HepG2 (cell line): ENCODE measurements around the gene OR51E2. TPM values are rescaled to one million over a fixed set of nuclear protein-coding genes. Genes with fewer than 3 reads are reported as not detected.

Experiments used
- ATAC-seq: fragments of 200-7000 bp; cut with Tn5 transposase; 3 replicates; pipeline ENCODE4 v1.9.1; 2020; ENCODE audit warnings: mild to moderate bottlenecking, moderate library complexity
- BruUV-seq: library from RNA; stranded (reverse); fragments of 400-500 nt; replicated peaks from 2 replicates; lab custom pipeline; 2021; lab: Mats Ljungman, UMichigan
- CTCF ChIA-PET: fragments of 300-600 bp; formaldehyde crosslinking; extraction: SDS; loops from one replicate; lab custom pipeline; 2021; ENCODE audit warnings: low total read pairs, inconsistent platforms, low intra/inter-chr PET ratio; lab: Yijun Ruan, JAX
- POLR2A ChIA-PET: fragments of 350-600 bp; sonication (Branson Sonifier 250); formaldehyde crosslinking; loops from one replicate; lab custom pipeline; 2020; ENCODE audit warnings: antibody characterized with exemption, inconsistent platforms; lab: Yijun Ruan, JAX
- DNase-seq: peaks from one replicate; pipeline ENCODE4 v3.0.0-alpha.2; 2015; ENCODE audit warnings: low spot score
- FAIRE-seq: peaks from 3 replicates; lab custom pipeline; 2011; peaks lifted over from hg19 to GRCh38; lab: Jason Lieb, UNC
- H2AFZ ChIP-seq: one replicate; pipeline ENCODE4 v1.6.1; 2011; ENCODE audit warnings: low read length, inconsistent platforms
- H3K27ac ChIP-seq: fragments of 300-600 bp; 3 replicates; pipeline ENCODE4 v1.8.0; 2011; ENCODE audit warnings: mixed run types, mild to moderate bottlenecking, mixed read lengths, low read length, inconsistent platforms; ENCODE audit not compliant: insufficient read depth; ENCODE audit errors: extremely low read length
- H3K27me3 ChIP-seq, 2 experiments: fragments of 200-600 bp in 1 of 2; 2 replicates in 1 of 2; 3 replicates in 1 of 2; pipeline versions ENCODE4 v1.6.0 to v1.8.0; 2011; ENCODE audit warnings: low read length in 2 of 2, mild to moderate bottlenecking in 2 of 2, moderate library complexity in 2 of 2, inconsistent platforms in 1 of 2; ENCODE audit not compliant: insufficient read depth in 2 of 2, control insufficient read depth in 1 of 2
- H3K36me3 ChIP-seq, 2 experiments: fragments of 200-600 bp in 1 of 2; replicated peaks in 1 of 2; 2 replicates in 1 of 2; 3 replicates in 1 of 2; pipeline versions ENCODE4 v1.5.1 to v1.8.0; 2011; ENCODE audit warnings: low read length in 2 of 2, inconsistent platforms in 1 of 2; ENCODE audit not compliant: insufficient read depth in 2 of 2, control insufficient read depth in 1 of 2
- H3K4me1 ChIP-seq: 2 replicates; pipeline ENCODE4 v1.5.1; 2012; ENCODE audit warnings: low read length, inconsistent platforms; ENCODE audit not compliant: insufficient read depth
- H3K4me2 ChIP-seq: 2 replicates; pipeline ENCODE4 v1.6.0; 2011; ENCODE audit warnings: low read depth, low read length, inconsistent platforms
- H3K4me3 ChIP-seq, 3 experiments: fragments of 200-600 bp in 1 of 3; sonication (generic), shearing (Covaris generic) in 1 of 3; replicated peaks in 1 of 3; 2 replicates each; pipeline ENCODE4 v1.5.1; 2011 to 2016; ENCODE audit warnings: low read length in 3 of 3, inconsistent platforms in 2 of 3, low read depth in 2 of 3, mild to moderate bottlenecking in 2 of 3, control low read depth in 1 of 3, mixed read lengths in 1 of 3; ENCODE audit not compliant: insufficient read depth in 1 of 3
- H3K79me2 ChIP-seq: one replicate; pipeline ENCODE4 v1.6.1; 2011; ENCODE audit warnings: low read length, inconsistent platforms; ENCODE audit not compliant: insufficient read depth
- H3K9ac ChIP-seq: 2 replicates; pipeline ENCODE4 v1.6.0; 2011; ENCODE audit warnings: mild to moderate bottlenecking, low read depth, low read length, inconsistent platforms; ENCODE audit not compliant: insufficient read depth
- H3K9me3 ChIP-seq: 2 replicates; pipeline ENCODE4 v1.5.1; 2012; ENCODE audit warnings: mild to moderate bottlenecking, low read length
- H4K20me1 ChIP-seq: 2 replicates; pipeline ENCODE4 v1.6.0; 2011; ENCODE audit warnings: inconsistent platforms, mild to moderate bottlenecking, low read length, moderate library complexity; ENCODE audit not compliant: insufficient read depth
- AHR ChIP-seq: IDR thresholded peaks from 2 replicates; pipeline ENCODE4 v1.6.1; 2018; ENCODE audit warnings: missing genetic modification reagents, missing compliant biosample characterization
- ATF6 ChIP-seq: sonication (generic); formaldehyde crosslinking; conservative IDR thresholded peaks from 2 replicates; pipeline ENCODE4 v1.4.0; 2020; ENCODE audit warnings: missing genetic modification reagents
- GATA4 ChIP-seq: sonication (generic); IDR thresholded peaks from 2 replicates; pipeline ENCODE4 v1.6.1; 2016; ENCODE audit warnings: antibody characterized with exemption, low read depth, borderline replicate concordance
- SOX5 ChIP-seq: IDR thresholded peaks from 2 replicates; pipeline ENCODE4 v1.6.1; 2016; ENCODE audit warnings: borderline replicate concordance
- ZNF44 ChIP-seq: sonication (generic); formaldehyde crosslinking; IDR thresholded peaks from 2 replicates; pipeline ENCODE4 v1.5.1; 2020; ENCODE audit warnings: mild to moderate bottlenecking, missing genetic modification reagents
- ZSCAN5A ChIP-seq: sonication (generic); formaldehyde crosslinking; IDR thresholded peaks from 2 replicates; pipeline ENCODE4 v1.8.0; 2022; ENCODE audit warnings: mild to moderate bottlenecking, missing genetic modification reagents, borderline replicate concordance
- WGBS: methylation state at CpG from one replicate; pipeline ENCODE4 v1.1.6; 2017; ENCODE audit warnings: low lambda C conversion rate; 5-methylcytosine and 5-hydroxymethylcytosine counted together
- in situ Hi-C: cut with HindIII; loops from 2 replicates; pipeline ENCODE4 v1.10.0; 2017; ENCODE audit warnings: low pct_unique_long_range_greater_than_20kb; ENCODE audit not compliant: extremely low pct_ligation_motif_present
- intact Hi-C: fragments of 100-400 bp; cut with micrococcal nuclease; formaldehyde crosslinking; loops from one replicate; pipeline ENCODE4 v1.10.0; 2022; ENCODE audit not compliant: unreplicated experiment
- polyA plus RNA-seq, 8 experiments: library from polyadenylated mRNA; depleted of rRNA in 3 of 8; stranded (reverse) in 7 of 8; unstranded in 1 of 8; fragments of >200 nt; fragmentation: Illumina TruSeq in 4 of 8; extraction: Trizol in 4 of 8; gene quantifications; 2 replicates each; pipeline versions ENCODE4 v1.2.1 to v1.2.3, GENCODE V29; 2011 to 2016; ENCODE audit warnings: low read depth in 4 of 8, missing spikeins in 1 of 8, mixed read lengths in 1 of 8; ENCODE audit not compliant: insufficient read depth in 1 of 8
- total RNA-seq, 5 experiments: library from RNA; depleted of rRNA; stranded (reverse); fragments of >200 nt; fragmentation: Illumina TruSeq; extraction: Trizol; gene quantifications; 2 replicates each; pipeline ENCODE4 v1.2.3, GENCODE V29; 2016; ENCODE audit warnings: low read depth in 1 of 5
- TF ChIP-seq, protein P1 (sequence below): sonication (generic); formaldehyde crosslinking; IDR thresholded peaks from 2 replicates; pipeline ENCODE4 v1.8.1; 2022; ENCODE audit warnings: mild to moderate bottlenecking, missing genetic modification reagents
- TF ChIP-seq, protein P2 (sequence below): sonication (generic); formaldehyde crosslinking; conservative IDR thresholded peaks from 2 replicates; pipeline ENCODE4 v1.4.0; 2020; ENCODE audit warnings: mild to moderate bottlenecking, missing genetic modification reagents, moderate library complexity
- TF ChIP-seq, protein P3 (sequence below): sonication (generic); formaldehyde crosslinking; IDR thresholded peaks from 2 replicates; pipeline ENCODE4 v1.5.0; 2020; ENCODE audit warnings: mild to moderate bottlenecking, missing genetic modification reagents, borderline replicate concordance

The OR51E2 gene
- total and polyA plus RNA-seq, 2 of the 13 experiments (the other 11 are each of a cell fraction or from before 2014, with no cell fraction given) = not detected

- no peak for TF ChIP-seq AHR (CRISPR knock-in tag)
Measured at GRCh38 chr11:4677948-4678347, 19.7 kb downstream of the OR51E2 start (continued).

DNA sequence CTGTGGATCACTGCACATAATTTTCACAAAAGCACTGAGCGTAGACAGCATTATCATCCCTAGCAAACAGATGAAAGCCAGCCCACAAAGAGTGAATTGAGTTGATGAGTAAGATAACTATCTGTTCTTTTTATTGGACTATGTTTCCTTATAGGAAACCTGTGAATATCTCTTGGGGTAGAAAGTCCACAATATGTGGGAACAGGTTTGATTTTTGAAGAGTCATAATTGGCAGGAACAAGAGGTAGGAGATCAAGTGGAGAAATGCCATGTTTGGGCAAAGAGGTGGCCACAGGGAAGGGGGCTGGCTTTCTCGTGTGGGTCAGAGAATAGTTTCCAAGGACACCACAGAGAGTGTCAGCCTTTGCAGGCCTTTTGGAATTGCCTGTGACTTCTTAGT, 23.9 kb downstream of the OR51E2 start:
- H3K4me3 ChIP-seq = no peak overlapping the region
- no peaks in the 10 kb centered on the region for H3K36me3 ChIP-seq
- POLR2A ChIA-PET = no interaction called here
- CTCF ChIA-PET = no interaction called here
- no peak overlapping the region for H3K9ac ChIP-seq
- in situ Hi-C loops = no loop called here
- no peak overlapping the region for H3K4me2 ChIP-seq
- FAIRE-seq (no peak), DNase-seq (no peak), ATAC-seq (no peak)
- H4K20me1 ChIP-seq = no peaks in the 10 kb centered on the region
- H3K9me3 ChIP-seq = no peaks in the 10 kb centered on the region
- H3K27ac ChIP-seq = no peak overlapping the region
- H3K79me2 ChIP-seq = no peaks in the 10 kb centered on the region
- intact Hi-C loops = no loop called here
- WGBS = 0% methylated on average over 2 of the region's 2 CpGs
- no peaks in the 10 kb centered on the region for H3K4me1 ChIP-seq
- BruUV-seq = no TSS peak
- no peak overlapping the region for H2AFZ ChIP-seq
- H3K27me3 ChIP-seq = peaks cover 0 to 7% of the 10 kb centered on the region in 2 experiments; a peak in 2 of 5 replicates
- TF ChIP-seq, protein P1, sequence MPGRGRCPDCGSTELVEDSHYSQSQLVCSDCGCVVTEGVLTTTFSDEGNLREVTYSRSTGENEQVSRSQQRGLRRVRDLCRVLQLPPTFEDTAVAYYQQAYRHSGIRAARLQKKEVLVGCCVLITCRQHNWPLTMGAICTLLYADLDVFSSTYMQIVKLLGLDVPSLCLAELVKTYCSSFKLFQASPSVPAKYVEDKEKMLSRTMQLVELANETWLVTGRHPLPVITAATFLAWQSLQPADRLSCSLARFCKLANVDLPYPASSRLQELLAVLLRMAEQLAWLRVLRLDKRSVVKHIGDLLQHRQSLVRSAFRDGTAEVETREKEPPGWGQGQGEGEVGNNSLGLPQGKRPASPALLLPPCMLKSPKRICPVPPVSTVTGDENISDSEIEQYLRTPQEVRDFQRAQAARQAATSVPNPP (CRISPR knock-in tag) = no peak
- TF ChIP-seq ZNF44 (no peak), ATF6 (CRISPR knock-in tag) (no peak), SOX5 (no peak), ZSCAN5A (CRISPR knock-in tag) (no peak), GATA4 (no peak)
- TF ChIP-seq, protein P2, sequence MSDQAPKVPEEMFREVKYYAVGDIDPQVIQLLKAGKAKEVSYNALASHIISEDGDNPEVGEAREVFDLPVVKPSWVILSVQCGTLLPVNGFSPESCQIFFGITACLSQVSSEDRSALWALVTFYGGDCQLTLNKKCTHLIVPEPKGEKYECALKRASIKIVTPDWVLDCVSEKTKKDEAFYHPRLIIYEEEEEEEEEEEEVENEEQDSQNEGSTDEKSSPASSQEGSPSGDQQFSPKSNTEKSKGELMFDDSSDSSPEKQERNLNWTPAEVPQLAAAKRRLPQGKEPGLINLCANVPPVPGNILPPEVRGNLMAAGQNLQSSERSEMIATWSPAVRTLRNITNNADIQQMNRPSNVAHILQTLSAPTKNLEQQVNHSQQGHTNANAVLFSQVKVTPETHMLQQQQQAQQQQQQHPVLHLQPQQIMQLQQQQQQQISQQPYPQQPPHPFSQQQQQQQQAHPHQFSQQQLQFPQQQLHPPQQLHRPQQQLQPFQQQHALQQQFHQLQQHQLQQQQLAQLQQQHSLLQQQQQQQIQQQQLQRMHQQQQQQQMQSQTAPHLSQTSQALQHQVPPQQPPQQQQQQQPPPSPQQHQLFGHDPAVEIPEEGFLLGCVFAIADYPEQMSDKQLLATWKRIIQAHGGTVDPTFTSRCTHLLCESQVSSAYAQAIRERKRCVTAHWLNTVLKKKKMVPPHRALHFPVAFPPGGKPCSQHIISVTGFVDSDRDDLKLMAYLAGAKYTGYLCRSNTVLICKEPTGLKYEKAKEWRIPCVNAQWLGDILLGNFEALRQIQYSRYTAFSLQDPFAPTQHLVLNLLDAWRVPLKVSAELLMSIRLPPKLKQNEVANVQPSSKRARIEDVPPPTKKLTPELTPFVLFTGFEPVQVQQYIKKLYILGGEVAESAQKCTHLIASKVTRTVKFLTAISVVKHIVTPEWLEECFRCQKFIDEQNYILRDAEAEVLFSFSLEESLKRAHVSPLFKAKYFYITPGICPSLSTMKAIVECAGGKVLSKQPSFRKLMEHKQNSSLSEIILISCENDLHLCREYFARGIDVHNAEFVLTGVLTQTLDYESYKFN (CRISPR knock-in tag) = no peak
- TF ChIP-seq, protein P3, sequence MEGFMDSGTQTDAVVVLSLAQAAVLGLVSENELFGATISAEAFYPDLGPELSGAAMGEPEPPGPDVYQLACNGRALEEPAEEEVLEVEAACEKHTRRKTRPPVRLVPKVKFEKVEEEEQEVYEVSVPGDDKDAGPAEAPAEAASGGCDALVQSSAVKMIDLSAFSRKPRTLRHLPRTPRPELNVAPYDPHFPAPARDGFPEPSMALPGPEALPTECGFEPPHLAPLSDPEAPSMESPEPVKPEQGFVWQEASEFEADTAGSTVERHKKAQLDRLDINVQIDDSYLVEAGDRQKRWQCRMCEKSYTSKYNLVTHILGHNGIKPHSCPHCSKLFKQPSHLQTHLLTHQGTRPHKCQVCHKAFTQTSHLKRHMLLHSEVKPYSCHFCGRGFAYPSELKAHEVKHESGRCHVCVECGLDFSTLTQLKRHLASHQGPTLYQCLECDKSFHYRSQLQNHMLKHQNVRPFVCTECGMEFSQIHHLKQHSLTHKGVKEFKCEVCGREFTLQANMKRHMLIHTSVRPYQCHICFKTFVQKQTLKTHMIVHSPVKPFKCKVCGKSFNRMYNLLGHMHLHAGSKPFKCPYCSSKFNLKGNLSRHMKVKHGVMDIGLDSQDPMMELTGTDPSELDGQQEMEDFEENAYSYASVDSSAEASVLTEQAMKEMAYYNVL = no peak
